Activated B cell treated with CpG ODN at 0.5 μM for 24 hours (primary cell): Measurements from ENCODE around the gene DLG2. TPM values are rescaled to one million over a fixed set of nuclear protein-coding genes. Genes with fewer than 3 reads are reported as not detected.
"Not testable (repeated sequence)": the region's sequence is repeated elsewhere in the genome, so short reads cannot be mapped to it uniquely, and the experiment has no call there.

Experiments used
- ATAC-seq: fragments of 200-7000 bp; cut with Tn5 transposase; one replicate; pipeline ENCODE4 v1.10.0; 2021; ENCODE audit warnings: low read depth, mild to moderate bottlenecking, moderate library complexity
- CTCF ChIA-PET: fragments of 350-600 bp; sonication (Branson Sonifier 250); formaldehyde crosslinking; loops from one replicate; lab custom pipeline; 2021; ENCODE audit warnings: antibody characterized with exemption; lab: Charles Lee
- POLR2A ChIA-PET: fragments of 350-600 bp; sonication (Branson Sonifier 250); formaldehyde crosslinking; loops from one replicate; lab custom pipeline; 2021; ENCODE audit warnings: antibody characterized with exemption; lab: Charles Lee
- DNase-seq: peaks from one replicate; pipeline ENCODE4 v3.0.0; 2022
- H3K27ac Mint-ChIP-seq: one replicate; pipeline ENCODE4 v1.8.0; 2020; ENCODE audit warnings: mixed read lengths
- H3K27me3 Mint-ChIP-seq: one replicate; pipeline ENCODE4 v1.8.0; 2021; ENCODE audit warnings: mixed read lengths
- H3K36me3 Mint-ChIP-seq: one replicate; pipeline ENCODE4 v1.8.0; 2021; ENCODE audit warnings: low read depth, mixed read lengths
- H3K4me1 Mint-ChIP-seq: one replicate; pipeline ENCODE4 v1.8.0; 2021; ENCODE audit warnings: mixed read lengths
- H3K4me3 Mint-ChIP-seq: one replicate; pipeline ENCODE4 v1.8.0; 2020; ENCODE audit warnings: mild to moderate bottlenecking, mixed read lengths
- H3K9me3 Mint-ChIP-seq: one replicate; pipeline ENCODE4 v1.8.0; 2020; ENCODE audit warnings: mixed read lengths
- CTCF ChIP-seq: fragments of 200-600 bp; IDR thresholded peaks from one replicate; pipeline ENCODE4 v1.8.0; 2022; ENCODE audit warnings: antibody characterized with exemption, mild to moderate bottlenecking
- intact Hi-C: fragments of 100-400 bp; cut with micrococcal nuclease; formaldehyde crosslinking; loops from one replicate; pipeline ENCODE4 v1.15.1; 2024
- total RNA-seq: library from RNA; stranded (reverse); gene quantifications from 2 replicates; pipeline ENCODE4 v1.2.3, GENCODE V29; 2022

Gene DLG2
- total RNA-seq, 1 donor from 2014 or later = 2.7 TPM

- Mint-ChIP-seq H3K4me1 (peaks cover 5% of the 10 kb centered on the region), H3K36me3 (no peaks in the 10 kb centered on the region), H3K27me3 (no peaks in the 10 kb centered on the region), H3K9me3 (peaks cover 8% of the 10 kb centered on the region), H3K27ac (no peak overlapping the region), H3K4me3 (no peak overlapping the region)
- ChIA-PET POLR2A (interaction anchor here (0.6 kb wide), 1 partner anchor 27 kb away, joined by 4 read pairs; no protein-coding TSS in a partner anchor), CTCF (no interaction called here)
- intact Hi-C loops = no loop called here
- ATAC-seq (no peak), DNase-seq (no peak)
- TF ChIP-seq CTCF = no peak
Measured at GRCh38 chr11:84788220-84788619, 838.9 kb downstream of the DLG2 start.

- H3K27ac Mint-ChIP-seq, intact Hi-C loops, H3K36me3 Mint-ChIP-seq, H3K4me1 Mint-ChIP-seq, ATAC-seq, POLR2A ChIA-PET, DNase-seq, H3K27me3 Mint-ChIP-seq, H3K4me3 Mint-ChIP-seq, CTCF ChIA-PET, H3K9me3 Mint-ChIP-seq: not testable (repeated sequence)
Measured at GRCh38 chr11:84784158-84784557, 843.0 kb downstream of the DLG2 start.

DNA sequence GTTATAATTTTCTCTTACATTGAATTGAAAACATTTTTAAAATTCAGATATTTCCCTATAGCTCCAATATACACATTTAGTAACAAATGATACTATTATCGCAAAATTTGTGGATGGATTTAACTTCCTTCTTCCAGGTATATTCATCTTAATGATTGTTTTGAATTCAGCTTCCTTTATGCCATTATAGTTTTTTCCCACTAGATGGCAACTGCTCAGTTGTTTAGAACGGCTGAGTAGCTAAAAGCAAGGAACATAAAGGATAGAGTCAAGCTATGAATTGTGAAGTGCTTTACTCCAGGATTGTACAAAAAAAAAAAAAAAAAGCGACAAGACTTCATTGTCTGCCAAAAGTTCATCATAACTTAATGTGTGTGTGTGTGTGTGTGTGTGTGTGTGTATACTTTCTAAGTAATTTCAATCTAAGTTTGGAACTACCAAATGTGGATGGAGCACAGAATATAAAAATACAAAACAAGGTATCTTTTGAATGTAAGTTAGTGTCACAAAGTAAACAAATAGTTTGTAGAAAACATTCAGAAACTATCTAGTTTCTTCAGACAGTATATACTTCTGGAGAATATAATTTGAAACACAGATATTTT, 846.4 kb downstream of the DLG2 start:
- DNase-seq (no peak), ATAC-seq (no peak)
- intact Hi-C loops = loop anchor here (1.0 kb wide), 3 partner anchors 400 to 884 kb away; no protein-coding TSS in a partner anchor
- POLR2A ChIA-PET = no interaction called here
- CTCF ChIA-PET = interaction anchor here (0.8 to 1.4 kb wide), 4 partner anchors 385 to 867 kb away, joined by 3 to 16 read pairs (median 6); partner anchors contain the start of gene TMEM126A
- no peaks in the 10 kb centered on the region for H3K4me1 Mint-ChIP-seq
- no peak overlapping the region for H3K27ac Mint-ChIP-seq
- H3K4me3 Mint-ChIP-seq = no peak overlapping the region
- no peaks in the 10 kb centered on the region for H3K9me3 Mint-ChIP-seq
- no peaks in the 10 kb centered on the region for H3K27me3 Mint-ChIP-seq
- no peak for TF ChIP-seq CTCF
- no peaks in the 10 kb centered on the region for H3K36me3 Mint-ChIP-seq

DNA sequence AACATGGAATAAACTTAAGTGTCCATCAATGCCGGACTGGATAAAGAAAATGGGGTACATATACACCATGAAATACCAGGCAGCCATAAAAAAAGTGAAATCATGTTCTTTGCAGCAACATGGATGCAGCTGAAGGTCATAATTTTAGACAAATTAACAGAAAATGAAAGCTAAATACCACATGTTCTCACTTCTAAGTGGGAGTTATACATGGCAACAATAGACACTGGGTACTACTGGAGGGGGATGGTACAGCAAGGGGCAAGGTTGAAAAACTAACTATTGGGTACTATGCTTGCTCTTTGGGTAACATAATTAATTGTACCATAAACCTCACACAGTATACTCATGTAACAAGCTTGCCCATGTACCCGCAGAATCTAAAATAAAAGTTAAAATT, 851.6 kb downstream of the DLG2 start:
- TF ChIP-seq CTCF = no peak
- H3K4me3 Mint-ChIP-seq = no peak overlapping the region
- no peak for ATAC-seq
- intact Hi-C loops = no loop called here
- H3K36me3 Mint-ChIP-seq = no peaks in the 10 kb centered on the region
- ChIA-PET POLR2A (no interaction called here), CTCF (interaction anchor here (0.8 kb wide), 1 partner anchor 10 kb away, joined by 3 read pairs; no protein-coding TSS in a partner anchor)
- peaks cover 6% of the 10 kb centered on the region for H3K9me3 Mint-ChIP-seq
- DNase-seq = no peak
- no peaks in the 10 kb centered on the region for H3K27me3 Mint-ChIP-seq
- H3K27ac Mint-ChIP-seq = no peak overlapping the region
- H3K4me1 Mint-ChIP-seq = no peaks in the 10 kb centered on the region

- no peak for TF ChIP-seq CTCF
- Mint-ChIP-seq H3K4me3 (no peak overlapping the region), H3K4me1 (no peaks in the 10 kb centered on the region), H3K27ac (no peak overlapping the region), H3K27me3 (peaks cover 2% of the 10 kb centered on the region), H3K9me3 (peaks cover under 1% of the 10 kb centered on the region), H3K36me3 (no peaks in the 10 kb centered on the region)
- POLR2A ChIA-PET = no interaction called here
- no peak for DNase-seq
- CTCF ChIA-PET = no interaction called here
- no peak for ATAC-seq
- intact Hi-C loops = no loop called here
Measured at GRCh38 chr11:84763931-84764330, 863.2 kb downstream of the DLG2 start.
